ENCODE results near the gene IREB2. TPM values are rescaled to one million over a fixed set of nuclear protein-coding genes. Genes with fewer than 3 reads are reported as not detected.

IREB2 gene
- total RNA-seq, 2 donors from 2014 or later = 52.4 to 59.9 TPM

GRCh38 chr15:78415284-78415683 is 22.7 kb upstream of the IREB2 start:
- intact Hi-C loops (cut with DNase I) = no loop called here
- Histone ChIP-seq H3K36me3 (no peaks in the 10 kb centered on the region), H3K9me3 (no peaks in the 10 kb centered on the region), H3K27ac (no peak overlapping the region), H3K4me1 (no peaks in the 10 kb centered on the region), H3K4me3 (no peak overlapping the region), H3K27me3 (no peaks in the 10 kb centered on the region), H3K9ac (ENCODE audit: low read depth in 2 of 2, low read length in 2 of 2) (no peak overlapping the region)
- TF ChIP-seq CTCF (IDR thresholded peaks at IDR 0.05) = peak; percentile 33
- no peak for DNase-seq

- intact Hi-C loops (cut with DNase I) = no loop called here
- H3K27me3 ChIP-seq = no peaks in the 10 kb centered on the region
- DNase-seq = no peak
- no peak for TF ChIP-seq CTCF (IDR thresholded peaks at IDR 0.05)
- H3K9me3 ChIP-seq = no peaks in the 10 kb centered on the region
- no peak overlapping the region for H3K4me3 ChIP-seq
- H3K9ac ChIP-seq (ENCODE audit: low read depth in 2 of 2, low read length in 2 of 2) = no peak overlapping the region
- no peaks in the 10 kb centered on the region for H3K36me3 ChIP-seq
- H3K4me1 ChIP-seq = peaks cover 4% of the 10 kb centered on the region
- H3K27ac ChIP-seq = no peak overlapping the region
Observed at GRCh38 chr15:78417754-78418630, 20.0 kb upstream of the IREB2 start.

GRCh38 chr15:78418686-78419085 is 19.3 kb upstream of the IREB2 start:
- H3K4me1 ChIP-seq = peaks cover 4% of the 10 kb centered on the region
- peak; percentile 64 for DNase-seq
- no peaks in the 10 kb centered on the region for H3K36me3 ChIP-seq
- intact Hi-C loops (cut with DNase I) = no loop called here
- no peak for TF ChIP-seq CTCF (IDR thresholded peaks at IDR 0.05)
- H3K27me3 ChIP-seq = no peaks in the 10 kb centered on the region
- H3K9me3 ChIP-seq = no peaks in the 10 kb centered on the region
- no peak overlapping the region for H3K27ac ChIP-seq
- no peak overlapping the region for H3K9ac ChIP-seq (ENCODE audit: low read depth in 2 of 2, low read length in 2 of 2)
- H3K4me3 ChIP-seq = no peak overlapping the region

- intact Hi-C loops (cut with DNase I) = no loop called here
- DNase-seq = peak; percentile 50
- Histone ChIP-seq H3K36me3 (no peaks in the 10 kb centered on the region), H3K27me3 (no peaks in the 10 kb centered on the region), H3K4me1 (peaks cover 4% of the 10 kb centered on the region), H3K4me3 (no peak overlapping the region), H3K9ac (ENCODE audit: low read depth in 2 of 2, low read length in 2 of 2) (no peak overlapping the region), H3K27ac (no peak overlapping the region), H3K9me3 (no peaks in the 10 kb centered on the region)
- TF ChIP-seq CTCF (IDR thresholded peaks at IDR 0.05) = no peak
Observed at GRCh38 chr15:78419367-78419766, 18.6 kb upstream of the IREB2 start.

- no peak for DNase-seq
- no peak overlapping the region for H3K4me3 ChIP-seq
- no peak overlapping the region for H3K27ac ChIP-seq
- H3K9ac ChIP-seq (ENCODE audit: low read depth in 2 of 2, low read length in 2 of 2) = no peak overlapping the region
- no peaks in the 10 kb centered on the region for H3K27me3 ChIP-seq
- no peak for TF ChIP-seq CTCF (IDR thresholded peaks at IDR 0.05)
- H3K4me1 ChIP-seq = peaks cover 4% of the 10 kb centered on the region
- H3K36me3 ChIP-seq = no peaks in the 10 kb centered on the region
- H3K9me3 ChIP-seq = no peaks in the 10 kb centered on the region
- intact Hi-C loops (cut with DNase I) = loop anchor here (5.0 kb wide), 1 partner anchor 108 kb away; no protein-coding TSS in a partner anchor
Observed at GRCh38 chr15:78420220-78420619, 17.8 kb upstream of the IREB2 start.

Measured in colonic mucosa (tissue), 4 donors.